Esophagus squamous epithelium (tissue), 4 donors: Measurements from ENCODE around the gene WDPCP.

Experiments
- CTCF ChIP-seq, 6 experiments: fragments of 450-650 bp in 4 of 6; fragments of 200-600 bp in 2 of 6; sonication (generic) in 2 of 6; IDR thresholded peaks; one replicate each; pipeline ENCODE4 v1.5.1; 2016 to 2019; ENCODE audit warnings: antibody characterized with exemption in 6 of 6, mild to moderate bottlenecking in 4 of 6, moderate library complexity in 4 of 6
- POLR2A ChIP-seq, 4 donors: fragments of 450-650 bp; IDR thresholded peaks; one replicate each; pipeline ENCODE4 v1.6.1; 2017; ENCODE audit warnings: antibody characterized with exemption in 4 of 4, mild to moderate bottlenecking in 4 of 4, moderate library complexity in 3 of 4

GRCh38 chr2:63598981-63599380 is 10.7 kb upstream of the WDPCP start:
- no peak for TF ChIP-seq POLR2A (IDR thresholded peaks at IDR 0.05)
- TF ChIP-seq CTCF (IDR thresholded peaks at IDR 0.05): no peak
